A549 treated with AZD2906 at 1 μM for 4 hours (cell line): ENCODE results near the gene TCERG1L. TPM values are rescaled to one million over a fixed set of nuclear protein-coding genes. Genes with fewer than 3 reads are reported as not detected.

Source experiments
- total RNA-seq: library from RNA; stranded (reverse); fragments of 200-300 nt; extraction: Qiagen RNA extraction; gene quantifications from 5 replicates; pipeline ENCODE4 v1.2.3, GENCODE V29; 2022

Gene TCERG1L
- total RNA-seq = not detected in 5 replicates

DNA sequence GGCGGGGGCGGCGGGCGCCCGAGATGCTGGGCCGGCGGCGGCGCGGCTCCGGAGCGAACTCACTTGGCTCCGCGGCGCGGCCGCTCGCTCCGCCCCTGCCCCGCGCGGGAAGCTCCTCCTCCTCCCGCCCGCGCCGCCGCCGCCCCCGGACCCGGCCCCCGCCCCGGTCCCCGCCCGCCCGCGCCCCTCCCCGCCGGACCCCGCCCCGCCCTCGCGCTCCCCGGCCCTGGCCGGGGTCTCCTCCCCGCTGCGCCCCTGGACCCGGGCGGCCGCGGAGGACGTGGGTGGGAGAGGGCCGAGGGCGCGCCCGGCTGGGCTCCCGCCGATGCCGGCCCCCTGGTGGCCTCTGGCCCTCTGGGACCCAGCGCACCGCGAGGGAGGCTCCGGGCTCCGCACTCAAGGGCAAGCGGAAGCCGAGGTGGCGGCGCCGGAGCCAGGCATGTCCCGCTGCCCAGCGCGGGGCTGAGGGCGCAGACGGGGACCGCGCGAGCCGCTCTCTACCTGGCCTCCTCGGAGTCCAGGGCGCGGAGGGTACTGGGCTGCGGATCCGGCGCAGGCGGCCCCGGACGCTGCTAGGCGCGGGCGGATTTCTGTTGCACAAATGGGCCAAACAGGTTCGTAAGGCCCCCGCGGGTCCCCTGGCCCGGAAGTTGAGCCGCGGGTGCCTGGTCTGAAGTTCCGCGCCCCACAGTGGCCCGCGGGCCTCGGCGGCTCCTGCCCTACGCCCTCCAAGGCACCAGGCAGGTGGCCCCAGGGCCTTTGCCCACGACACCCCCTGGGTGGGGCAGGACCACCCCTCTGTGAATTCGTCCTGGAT is at the start of gene TCERG1L:
TSS of gene TCERG1L (minus strand) at position 61 of the 817 bp plus-strand sequence. CDS start 86 bp downstream, outside the sequence.

